GM12878 (cell line): ENCODE results near the gene GPR18. TPM values are rescaled to one million over a fixed set of nuclear protein-coding genes. Genes with fewer than 3 reads are reported as not detected.

Experiments
- ATAC-seq: fragments of 200-7000 bp; cut with Tn5 transposase; 3 replicates; pipeline ENCODE4 v1.9.1; 2020; ENCODE audit warnings: mild to moderate bottlenecking, moderate library complexity
- Bru-seq: library from RNA; stranded (reverse); fragments of 400-500 nt; gene quantifications from one replicate; lab custom pipeline; 2021; lab: Mats Ljungman, UMichigan
- BruChase-seq, 2 experiments: library from RNA; stranded (reverse); fragments of 400-500 nt; gene quantifications; one replicate each; lab custom pipeline; 2021; lab: Mats Ljungman, UMichigan
- BruUV-seq: library from RNA; stranded (reverse); fragments of 400-500 nt; replicated peaks from 2 replicates; lab custom pipeline; 2021; lab: Mats Ljungman, UMichigan
- CTCF ChIA-PET: fragments of 300-600 bp; sonication (Branson Sonifier 250); formaldehyde crosslinking; extraction: SDS; loops from one replicate; lab custom pipeline; 2021; ENCODE audit warnings: inconsistent platforms; lab: Yijun Ruan, JAX
- POLR2A ChIA-PET: fragments of 350-600 bp; formaldehyde crosslinking; extraction: SDS; loops from one replicate; lab custom pipeline; 2021; ENCODE audit warnings: inconsistent platforms; lab: Charles Lee
- RAD21 ChIA-PET: fragments of 300-600 bp; sonication (Branson Sonifier 250); formaldehyde crosslinking; loops from one replicate; lab custom pipeline; 2023; ENCODE audit warnings: antibody characterized with exemption; ENCODE audit not compliant: unreplicated experiment; lab: Charles Lee
- SMC1A ChIA-PET: fragments of 300-600 bp; sonication (Branson Sonifier 250); formaldehyde crosslinking; loops from one replicate; lab custom pipeline; 2023; ENCODE audit not compliant: unreplicated experiment, uncharacterized antibody; lab: Charles Lee
- DNase-seq: peaks from one replicate; pipeline ENCODE4 v3.0.0-alpha.2; 2011; ENCODE audit warnings: low read depth, low spot score
- FAIRE-seq: peaks from 3 replicates; lab custom pipeline; 2011; peaks lifted over from hg19 to GRCh38; lab: Jason Lieb, UNC
- H2AFZ ChIP-seq: 2 replicates; pipeline ENCODE4 v1.6.0; 2011; ENCODE audit warnings: low read depth, low read length, control low read depth; ENCODE audit not compliant: control insufficient read depth
- H3K27ac ChIP-seq: 2 replicates; pipeline ENCODE4 v1.5.1; 2011; ENCODE audit warnings: control low read depth; ENCODE audit not compliant: control insufficient read depth, insufficient read depth
- H3K27me3 ChIP-seq, 2 experiments: replicated peaks in 1 of 2; 2 replicates each; pipeline versions ENCODE4 v1.6.0 to v1.6.1; 2011; ENCODE audit warnings: low read length in 1 of 2; ENCODE audit not compliant: control insufficient read depth in 2 of 2, insufficient read depth in 2 of 2
- H3K36me3 ChIP-seq, 2 experiments: 2 replicates each; pipeline ENCODE4 v1.5.1; 2011; ENCODE audit warnings: low read length in 1 of 2; ENCODE audit not compliant: control insufficient read depth in 2 of 2, insufficient read depth in 2 of 2
- H3K4me1 ChIP-seq: 2 replicates; pipeline ENCODE4 v1.6.1; 2011; ENCODE audit warnings: mild to moderate bottlenecking, low read length, moderate library complexity, mixed read lengths; ENCODE audit not compliant: control insufficient read depth, insufficient read depth
- H3K4me2 ChIP-seq: 2 replicates; pipeline ENCODE4 v1.6.0; 2011; ENCODE audit warnings: control low read depth; ENCODE audit not compliant: control insufficient read depth, insufficient read depth
- H3K4me3 ChIP-seq: fragments of 200-600 bp; sonication (generic); 2 replicates; pipeline ENCODE4 v1.5.1; 2016
- H3K79me2 ChIP-seq: 2 replicates; pipeline ENCODE4 v1.6.0; 2011; ENCODE audit warnings: low read length; ENCODE audit not compliant: control insufficient read depth, insufficient read depth
- H3K9ac ChIP-seq: 2 replicates; pipeline ENCODE4 v1.8.0; 2011; ENCODE audit warnings: low read length, control low read depth, mixed read lengths; ENCODE audit not compliant: control insufficient read depth, insufficient read depth
- H3K9me3 ChIP-seq: replicated peaks from 3 replicates; pipeline ENCODE4 v1.5.1; 2011; ENCODE audit warnings: mild to moderate bottlenecking, low read length; ENCODE audit not compliant: control insufficient read depth, insufficient read depth
- H4K20me1 ChIP-seq: 2 replicates; pipeline ENCODE4 v1.6.0; 2011; ENCODE audit not compliant: control insufficient read depth, insufficient read depth
- BMI1 ChIP-seq: fragments of 450-650 bp; IDR thresholded peaks from 2 replicates; pipeline ENCODE4 v1.6.1; 2016; ENCODE audit warnings: mild to moderate bottlenecking, moderate library complexity, borderline replicate concordance
- EP300 ChIP-seq, 2 experiments: fragments of 150-350 bp in 1 of 2; IDR thresholded peaks; 2 replicates each; pipeline ENCODE4 v1.6.1; 2011 to 2012; ENCODE audit warnings: low read depth in 2 of 2, low read length in 2 of 2, borderline replicate concordance in 1 of 2, improper control_type of control experiment in 1 of 2, inconsistent platforms in 1 of 2; ENCODE audit not compliant: control insufficient read depth in 1 of 2
- IKZF2 ChIP-seq, 2 experiments: fragments of 450-650 bp; IDR thresholded peaks; 2 replicates each; pipeline ENCODE4 v1.6.1; 2017; ENCODE audit warnings: mild to moderate bottlenecking in 2 of 2, moderate library complexity in 2 of 2
- MEF2A ChIP-seq: IDR thresholded peaks from 2 replicates; pipeline ENCODE4 v1.6.1; 2011; ENCODE audit warnings: low read depth, mild to moderate bottlenecking, low read length, moderate library complexity; ENCODE audit not compliant: insufficient read depth
- NFIC ChIP-seq: IDR thresholded peaks from 2 replicates; pipeline ENCODE4 v1.6.1; 2012; ENCODE audit warnings: low read depth, mild to moderate bottlenecking, inconsistent platforms, low read length, moderate library complexity
- POU2F2 ChIP-seq: IDR thresholded peaks from 3 replicates; pipeline ENCODE4 v1.6.1; 2011; ENCODE audit warnings: low read depth, mild to moderate bottlenecking, low read length, borderline replicate concordance
- SP1 ChIP-seq: IDR thresholded peaks from one replicate; pipeline ENCODE4 v1.6.1; 2011; ENCODE audit warnings: low read depth, low read length
- SUPT20H ChIP-seq: IDR thresholded peaks from 2 replicates; pipeline ENCODE4 v1.6.1; 2011; ENCODE audit warnings: low read depth, mild to moderate bottlenecking, low read length, moderate library complexity, borderline replicate concordance; ENCODE audit not compliant: control insufficient read depth
- YBX1 ChIP-seq: fragments of 450-650 bp; IDR thresholded peaks from 2 replicates; pipeline ENCODE4 v1.6.1; 2016; ENCODE audit warnings: antibody characterized with exemption
- WGBS: methylation state at CpG from one replicate; pipeline ENCODE4 v1.1.6; 2016; ENCODE audit warnings: low lambda C conversion rate; ENCODE audit not compliant: insufficient replicate concordance, insufficient coverage; ENCODE audit errors: missing lambda C conversion rate; 5-methylcytosine and 5-hydroxymethylcytosine counted together
- in situ Hi-C: fragments of 300-500 bp; cut with MboI; formaldehyde crosslinking; loops from 9 replicates; pipeline ENCODE4 v1.14.3; 2018; ENCODE audit warnings: mixed read lengths
- intact Hi-C: fragments of 100-400 bp; cut with micrococcal nuclease; formaldehyde crosslinking; loops from one replicate; pipeline ENCODE4 v1.14.2; 2022; ENCODE audit not compliant: unreplicated experiment
- long read RNA-seq, 2 experiments: library from polyadenylated mRNA; unstranded; transcript quantifications; one replicate each; pipeline ENCODE4 v2.0.0, GENCODE V29; 2019 to 2020
- polyA minus RNA-seq, 3 experiments: library from RNA; depleted of rRNA, polyadenylated mRNA; stranded (reverse); fragments of >200 nt; gene quantifications; 2 replicates each; pipeline ENCODE4 v1.2.3, GENCODE V29; 2011
- polyA plus RNA-seq, 11 experiments: library from polyadenylated mRNA; depleted of rRNA in 4 of 11; unstranded in 6 of 11; stranded (reverse) in 5 of 11; fragments of >200 nt; fragmentation: Nextera tagmentation in 4 of 11; fragmentation: Illumina TruSeq in 1 of 11; extraction: Ambion mirVana in 4 of 11; extraction: Trizol in 1 of 11; gene quantifications; 1 replicate in 1 of 11; 2 replicates in 10 of 11; pipeline versions ENCODE4 v1.2.1 to v1.2.3, GENCODE V29; 2011 to 2016; ENCODE audit warnings: inconsistent platforms in 2 of 11, missing spikeins in 2 of 11, low read depth in 1 of 11
- total RNA-seq, 4 experiments: library from RNA; depleted of rRNA in 3 of 4; stranded (reverse); fragments of >200 nt in 3 of 4; fragmentation: Illumina TruSeq in 1 of 4; extraction: Trizol in 1 of 4; gene quantifications; 2 replicates each; pipeline versions ENCODE4 v1.2.1 to v1.2.3, GENCODE V29; 2013 to 2021
- TF ChIP-seq, protein P1 (sequence below): IDR thresholded peaks from 2 replicates; pipeline ENCODE4 v1.6.1; 2012; ENCODE audit warnings: low read depth, low read length, improper control_type of control experiment
- TF ChIP-seq, protein P2 (sequence below): fragments of 450-650 bp; IDR thresholded peaks from 2 replicates; pipeline ENCODE4 v1.6.1; 2017; ENCODE audit warnings: mild to moderate bottlenecking, moderate library complexity

Gene GPR18, protein sequence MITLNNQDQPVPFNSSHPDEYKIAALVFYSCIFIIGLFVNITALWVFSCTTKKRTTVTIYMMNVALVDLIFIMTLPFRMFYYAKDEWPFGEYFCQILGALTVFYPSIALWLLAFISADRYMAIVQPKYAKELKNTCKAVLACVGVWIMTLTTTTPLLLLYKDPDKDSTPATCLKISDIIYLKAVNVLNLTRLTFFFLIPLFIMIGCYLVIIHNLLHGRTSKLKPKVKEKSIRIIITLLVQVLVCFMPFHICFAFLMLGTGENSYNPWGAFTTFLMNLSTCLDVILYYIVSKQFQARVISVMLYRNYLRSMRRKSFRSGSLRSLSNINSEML
- 1.7 and 2.5 TPM in 2 replicates for total RNA-seq (2013; cell fraction: nucleolus; rRNA removed)
- total RNA-seq (2014; rRNA removed), result 4.9 and 5.1 TPM in 2 replicates
- total RNA-seq (2014; rRNA removed; fragmentation: Illumina TruSeq; extraction: Trizol), result 5.3 and 6.2 TPM in 2 replicates
- total RNA-seq (2021), result 3.9 and 4.8 TPM in 2 replicates
- 2.3 TPM for polyA plus RNA-seq (2011; ENCODE audit: low read depth)
- 12.9 and 20.6 TPM in 2 replicates for polyA plus RNA-seq (2011; rRNA removed)
- 8.3 and 9.1 TPM in 2 replicates for polyA plus RNA-seq (2011; cell fraction: cytosol; rRNA removed)
- polyA plus RNA-seq (2011; cell fraction: nucleus; rRNA removed), result 8.1 and 9.8 TPM in 2 replicates
- polyA plus RNA-seq (2012), result 1.4 and 2.2 TPM in 2 replicates
- polyA plus RNA-seq (2014; fragmentation: Illumina TruSeq; extraction: Trizol), result 8.4 and 12.7 TPM in 2 replicates
- polyA plus RNA-seq (2014; fragmentation: Nextera tagmentation; extraction: Ambion mirVana), result 1 to 10 TPM; 3.9 to 8.4 TPM
- 3.3 and 4.4 TPM in 2 replicates for polyA plus RNA-seq (2014; rRNA removed)
- polyA plus RNA-seq (2016; fragmentation: Nextera tagmentation; extraction: Ambion mirVana), result 1 to 10 TPM; 4.3 to 5.5 TPM
- 18.5 and 26.6 TPM in 2 replicates for polyA minus RNA-seq (2011; rRNA and poly(A)+ RNA removed)
- polyA minus RNA-seq (2011; cell fraction: cytosol; rRNA and poly(A)+ RNA removed), result 5.2 and 5.4 TPM in 2 replicates
- polyA minus RNA-seq (2011; cell fraction: nucleus; rRNA and poly(A)+ RNA removed), result 7.4 and 9.3 TPM in 2 replicates
- Bru-seq, nascent RNA, result percentile 40 among the genes with signal in this experiment
- percentile 18 among the genes with signal in this experiment for BruChase-seq, experiment 1, labeled RNA remaining after a 6-hour chase
- percentile 20 among the genes with signal in this experiment for BruChase-seq, experiment 2, labeled RNA remaining after a 2-hour chase
- long read RNA-seq, experiment 1, partial matches to known transcripts, result 0 of 2 reads
- long read RNA-seq, experiment 1, other reads (novel, unspliced or antisense), result 0 of 2 reads
- long read RNA-seq, experiment 2, transcript GPR18-202 (2 exons, 1,468 nt), result major isoform, 15 of 18 reads
- long read RNA-seq, experiment 2, partial matches to known transcripts, result 0 of 18 reads
- long read RNA-seq, experiment 2, other reads (novel, unspliced or antisense), result 0 of 18 reads

DNA sequence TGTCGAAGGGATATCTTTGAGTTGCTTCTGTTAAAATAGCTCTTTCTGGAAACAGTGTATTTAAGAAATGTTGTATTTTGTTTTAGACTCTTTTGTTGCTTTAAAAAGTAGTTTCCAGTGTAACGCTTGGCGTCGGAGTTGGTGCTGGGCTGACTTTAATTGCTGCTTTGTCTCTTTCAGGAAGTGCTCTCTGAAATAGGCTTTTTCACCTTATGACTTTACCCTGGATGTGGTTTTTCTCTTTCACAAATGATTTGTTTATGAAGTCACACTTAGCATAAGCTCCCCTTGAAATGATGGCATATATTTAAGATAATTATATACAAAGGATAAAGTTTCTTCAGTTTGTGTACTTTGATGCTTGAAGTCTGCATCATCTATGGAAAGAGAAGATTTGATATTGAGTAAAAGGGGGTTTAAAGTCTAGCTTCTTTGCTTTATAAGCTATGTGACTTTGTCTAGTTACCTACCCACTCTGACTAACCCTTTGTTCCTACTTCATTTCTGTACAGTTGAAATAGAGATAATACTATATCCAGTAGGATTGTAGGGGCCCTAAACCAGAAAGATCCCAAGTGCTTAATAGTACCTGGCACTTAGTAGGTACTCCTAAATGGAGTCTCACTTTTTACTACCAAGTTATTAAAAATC lies at the start of gene GPR18:
TSS of gene GPR18 (minus strand) at position 170 of the 651 bp plus-strand sequence. CDS start 2,507 bp downstream, outside the sequence.
- 0% methylated on average over 4 of the region's 4 CpGs for WGBS
- peak; percentile 90 for FAIRE-seq
- no peaks in the 10 kb centered on the region for H3K9me3 ChIP-seq
- peaks cover 21% of the 10 kb centered on the region for H3K4me1 ChIP-seq
- peak within 1 kb of the TSS; percentile 41 for H3K4me2 ChIP-seq
- ChIA-PET POLR2A (interaction anchor here (1.1 to 2.0 kb wide), 2 partner anchors 54 to 58 kb away, joined by 3 to 12 read pairs; partner anchors contain the start of gene UBAC2), SMC1A (interaction anchor here (0.5 to 4.7 kb wide), 20 partner anchors 10 to 312 kb away, joined by 3 to 58 read pairs (median 4); partner anchors contain the start of gene UBAC2), RAD21 (interaction anchor here (0.7 to 4.3 kb wide), 14 partner anchors 12 to 82 kb away, joined by 3 to 37 read pairs (median 6); partner anchors contain the start of gene UBAC2), CTCF (interaction anchor here (0.7 to 5.1 kb wide), 13 partner anchors 10 to 179 kb away, joined by 3 to 68 read pairs (median 4); partner anchors contain the start of gene UBAC2)
- intact Hi-C loops, result loop anchor here (1.0 to 2.0 kb wide), 2 partner anchors 30 to 54 kb away; no protein-coding TSS in a partner anchor
- H3K9ac ChIP-seq, result no peak within 1 kb of the TSS
- peak within 1 kb of the TSS; percentile 38 for H3K27ac ChIP-seq
- in situ Hi-C loops, result no loop called here
- H4K20me1 ChIP-seq, result no peaks in the 10 kb centered on the region
- BruUV-seq, result no TSS peak
- peak; percentile 67 for DNase-seq
- peaks cover 2% of the 10 kb centered on the region for H3K79me2 ChIP-seq
- ATAC-seq, result peak; percentile 89
- no peak within 1 kb of the TSS for H2AFZ ChIP-seq
- peaks cover 5 to 8% of the 10 kb centered on the region in 2 experiments; a peak in 3 of 4 replicates for H3K36me3 ChIP-seq
- H3K4me3 ChIP-seq, result peak within 1 kb of the TSS; percentile 64
- H3K27me3 ChIP-seq, result no peaks in the 10 kb centered on the region
- TF ChIP-seq SP1 (no peak), MEF2A (peak; percentile 84), NFIC (peak; percentile 93), IKZF2 (IDR thresholded peaks at IDR 0.05) (peak; percentile 37 to 59), BMI1 (peak; percentile 60; the same call in 1 of the 2 replicates), POU2F2 (peak; percentile 67; the same call in 2 of the 3 replicates), EP300 (IDR thresholded peaks at IDR 0.05; ENCODE audit: borderline replicate concordance in 1 of 2, control insufficient read depth in 1 of 2, low read depth in 2 of 2, low read length in 2 of 2) (peak in 1 of 2 experiments; percentile 58; a peak in 1 of 4 replicates), YBX1 (no peak), SUPT20H (no peak)
- TF ChIP-seq, protein P1, sequence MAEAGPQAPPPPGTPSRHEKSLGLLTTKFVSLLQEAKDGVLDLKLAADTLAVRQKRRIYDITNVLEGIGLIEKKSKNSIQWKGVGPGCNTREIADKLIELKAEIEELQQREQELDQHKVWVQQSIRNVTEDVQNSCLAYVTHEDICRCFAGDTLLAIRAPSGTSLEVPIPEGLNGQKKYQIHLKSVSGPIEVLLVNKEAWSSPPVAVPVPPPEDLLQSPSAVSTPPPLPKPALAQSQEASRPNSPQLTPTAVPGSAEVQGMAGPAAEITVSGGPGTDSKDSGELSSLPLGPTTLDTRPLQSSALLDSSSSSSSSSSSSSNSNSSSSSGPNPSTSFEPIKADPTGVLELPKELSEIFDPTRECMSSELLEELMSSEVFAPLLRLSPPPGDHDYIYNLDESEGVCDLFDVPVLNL, result no peak
- TF ChIP-seq, protein P2, sequence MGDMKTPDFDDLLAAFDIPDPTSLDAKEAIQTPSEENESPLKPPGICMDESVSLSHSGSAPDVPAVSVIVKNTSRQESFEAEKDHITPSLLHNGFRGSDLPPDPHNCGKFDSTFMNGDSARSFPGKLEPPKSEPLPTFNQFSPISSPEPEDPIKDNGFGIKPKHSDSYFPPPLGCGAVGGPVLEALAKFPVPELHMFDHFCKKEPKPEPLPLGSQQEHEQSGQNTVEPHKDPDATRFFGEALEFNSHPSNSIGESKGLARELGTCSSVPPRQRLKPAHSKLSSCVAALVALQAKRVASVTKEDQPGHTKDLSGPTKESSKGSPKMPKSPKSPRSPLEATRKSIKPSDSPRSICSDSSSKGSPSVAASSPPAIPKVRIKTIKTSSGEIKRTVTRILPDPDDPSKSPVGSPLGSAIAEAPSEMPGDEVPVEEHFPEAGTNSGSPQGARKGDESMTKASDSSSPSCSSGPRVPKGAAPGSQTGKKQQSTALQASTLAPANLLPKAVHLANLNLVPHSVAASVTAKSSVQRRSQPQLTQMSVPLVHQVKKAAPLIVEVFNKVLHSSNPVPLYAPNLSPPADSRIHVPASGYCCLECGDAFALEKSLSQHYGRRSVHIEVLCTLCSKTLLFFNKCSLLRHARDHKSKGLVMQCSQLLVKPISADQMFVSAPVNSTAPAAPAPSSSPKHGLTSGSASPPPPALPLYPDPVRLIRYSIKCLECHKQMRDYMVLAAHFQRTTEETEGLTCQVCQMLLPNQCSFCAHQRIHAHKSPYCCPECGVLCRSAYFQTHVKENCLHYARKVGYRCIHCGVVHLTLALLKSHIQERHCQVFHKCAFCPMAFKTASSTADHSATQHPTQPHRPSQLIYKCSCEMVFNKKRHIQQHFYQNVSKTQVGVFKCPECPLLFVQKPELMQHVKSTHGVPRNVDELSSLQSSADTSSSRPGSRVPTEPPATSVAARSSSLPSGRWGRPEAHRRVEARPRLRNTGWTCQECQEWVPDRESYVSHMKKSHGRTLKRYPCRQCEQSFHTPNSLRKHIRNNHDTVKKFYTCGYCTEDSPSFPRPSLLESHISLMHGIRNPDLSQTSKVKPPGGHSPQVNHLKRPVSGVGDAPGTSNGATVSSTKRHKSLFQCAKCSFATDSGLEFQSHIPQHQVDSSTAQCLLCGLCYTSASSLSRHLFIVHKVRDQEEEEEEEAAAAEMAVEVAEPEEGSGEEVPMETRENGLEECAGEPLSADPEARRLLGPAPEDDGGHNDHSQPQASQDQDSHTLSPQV, result no peak
